DMS79 treated with DMSO at 0.1 percent for 48 hours (cell line): ENCODE data around the gene TTC39B.

Source experiments
- DNase-seq: peaks from one replicate; lab custom pipeline; 2025; lab: John Stamatoyannopoulos, UW

Gene TTC39B

GRCh38 chr9:15225564-15226126, 81.4 kb downstream of the TTC39B start:
- DNase-seq, result no peak

GRCh38 chr9:15222313-15222712, 84.7 kb downstream of the TTC39B start:
- DNase-seq, result no peak

GRCh38 chr9:15221746-15222145, 85.3 kb downstream of the TTC39B start:
- DNase-seq, result no peak

DNA sequence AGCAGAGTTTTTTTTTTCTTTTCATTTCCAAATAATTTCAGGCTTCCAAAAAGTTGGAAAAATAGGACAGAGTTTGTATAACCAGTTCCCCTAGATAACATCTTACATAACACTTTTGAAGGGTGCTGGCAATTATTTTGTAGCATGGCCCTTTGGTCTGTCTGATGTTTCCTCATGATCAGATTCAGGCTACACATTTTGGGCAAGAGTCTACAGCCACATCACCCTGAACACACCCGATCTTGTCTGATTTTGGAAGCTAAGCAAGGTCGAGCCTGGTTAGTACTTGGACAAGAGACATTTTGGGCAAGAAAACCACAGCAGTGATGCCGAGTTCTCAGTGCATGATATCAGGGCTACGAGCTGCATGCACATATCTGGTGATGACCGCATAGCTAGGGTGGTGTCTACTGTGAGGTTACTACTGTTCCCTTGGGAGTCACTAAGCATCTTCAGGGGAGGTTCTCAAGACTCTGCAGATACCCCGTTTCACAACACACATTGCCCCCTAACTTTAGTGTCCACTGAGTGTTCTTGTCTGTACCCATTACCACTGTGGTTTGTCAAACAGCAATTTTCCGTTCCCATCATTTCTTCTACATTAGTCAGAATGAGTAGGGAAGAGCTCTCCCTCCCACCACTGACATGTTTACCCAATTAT, 86.2 kb downstream of the TTC39B start:
- DNase-seq, result no peak

DNA sequence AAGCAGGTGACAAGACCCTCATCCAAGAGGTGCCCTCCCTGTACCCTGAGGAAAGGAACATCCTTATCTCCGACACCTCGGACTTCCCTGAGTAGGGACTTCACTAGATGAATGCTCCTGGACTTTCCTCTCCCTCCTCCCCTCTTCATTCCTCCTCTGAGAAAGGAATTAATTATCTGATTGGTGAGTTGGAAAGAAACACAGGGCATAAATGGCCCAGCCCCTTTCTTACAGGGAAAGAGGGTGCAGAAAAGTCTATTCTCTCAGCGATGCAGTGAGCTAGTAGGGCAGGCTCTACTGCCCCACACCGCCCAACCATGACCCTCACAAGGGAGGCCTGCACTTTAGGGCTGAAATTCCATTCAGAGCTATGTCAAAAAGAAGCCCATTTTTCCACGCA, 87.5 kb downstream of the TTC39B start:
- DNase-seq, result no peak

- no peak for DNase-seq
Measured at GRCh38 chr9:15218994-15219393, 88.0 kb downstream of the TTC39B start.

DNA sequence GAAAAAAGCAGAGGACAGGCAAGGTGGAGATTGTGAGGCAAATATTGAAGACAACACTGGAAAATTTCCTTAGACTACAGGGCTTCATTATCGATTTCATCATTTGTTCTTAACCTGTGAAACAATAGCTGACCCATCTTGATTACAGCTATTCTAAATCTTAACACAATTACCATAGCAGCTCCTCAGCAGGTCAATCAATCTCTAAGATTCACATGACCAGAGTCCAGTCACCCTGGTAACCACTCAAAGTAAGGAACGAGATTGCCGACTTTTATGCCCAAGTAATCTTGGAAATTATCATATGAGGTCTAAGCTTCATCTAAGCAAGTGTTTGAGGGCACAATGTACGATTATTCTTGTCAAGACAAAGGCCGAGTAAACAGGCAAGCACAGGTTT, 93.8 kb downstream of the TTC39B start:
- DNase-seq, result no peak

DNA sequence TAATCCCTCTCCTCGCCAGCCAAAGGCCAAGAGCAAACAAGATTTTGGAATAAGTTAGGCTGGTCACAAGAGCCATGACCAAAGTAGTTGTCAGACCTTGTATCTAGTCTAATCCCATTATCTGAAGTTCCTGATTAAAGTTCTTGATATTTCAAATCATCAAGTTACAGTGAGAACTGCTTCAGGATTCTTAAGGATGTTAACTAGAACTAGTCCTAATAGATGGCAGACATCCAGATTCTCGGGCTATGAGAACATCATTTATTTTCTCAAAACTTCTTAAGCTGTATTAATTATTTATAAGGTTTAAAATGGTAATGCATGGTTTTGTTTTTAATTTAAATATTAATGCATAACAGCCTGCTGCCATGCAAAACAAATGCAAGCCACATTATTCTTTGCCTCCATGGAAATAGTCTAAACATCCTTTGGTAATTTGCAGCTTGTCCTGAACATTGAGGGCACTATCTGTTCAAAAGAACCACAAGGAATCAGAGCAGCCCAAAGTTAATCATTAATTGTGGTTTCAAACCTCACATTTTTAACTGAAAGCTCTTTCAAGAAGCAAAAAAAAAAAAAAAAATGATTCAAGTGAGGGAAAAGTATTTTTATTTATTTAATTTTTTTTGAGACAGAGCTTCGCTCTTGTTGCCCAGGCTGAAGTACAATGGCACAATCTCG, 95.1 kb downstream of the TTC39B start:
- peak; percentile 24 for DNase-seq

- DNase-seq, result peak; percentile 98
Measured at GRCh38 chr9:15211160-15211814, 95.7 kb downstream of the TTC39B start.

GRCh38 chr9:15206903-15207696, 99.9 kb downstream of the TTC39B start:
- DNase-seq, result no peak

DNA sequence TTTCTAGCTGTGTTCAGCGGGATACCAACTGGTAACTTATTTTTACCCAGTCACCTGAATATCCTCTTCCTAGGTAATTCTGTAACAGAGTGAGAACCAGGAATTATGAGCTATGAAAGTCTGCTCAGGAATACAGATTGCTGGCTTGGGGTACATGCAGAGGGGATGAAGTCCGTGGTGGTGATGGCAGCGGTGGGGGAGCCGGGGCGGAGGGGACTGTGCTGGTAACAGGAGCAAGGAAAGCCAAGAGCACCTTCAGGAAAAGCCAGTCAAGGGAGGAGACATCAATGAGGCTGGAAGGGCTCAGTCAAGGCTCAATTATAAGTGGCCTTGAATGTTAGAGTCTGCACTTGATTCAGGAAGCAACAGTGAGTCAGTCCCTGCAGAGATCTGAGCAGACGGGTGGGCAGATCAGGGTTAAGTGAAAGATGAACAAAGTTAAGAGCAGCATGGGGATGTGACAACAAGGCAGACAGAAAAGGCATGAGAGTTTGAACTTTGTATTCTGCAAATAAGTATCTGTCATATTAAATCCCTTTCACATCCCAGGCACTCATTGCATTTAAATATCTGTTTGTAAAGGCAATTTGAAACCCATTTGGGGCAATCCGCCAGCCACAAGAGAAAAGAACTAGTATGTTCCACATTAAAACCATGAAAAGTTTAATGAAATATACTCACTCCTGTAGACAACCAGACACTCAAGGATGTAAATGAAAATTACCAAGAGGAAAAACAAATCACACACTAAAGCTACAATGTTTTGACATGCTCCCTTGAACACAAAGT, 101.2 kb downstream of the TTC39B start:
- DNase-seq, result peak; percentile 77

- no peak for DNase-seq
Measured at GRCh38 chr9:15203581-15203980, 103.4 kb downstream of the TTC39B start.

GRCh38 chr9:15200111-15200510, 106.9 kb downstream of the TTC39B start:
- no peak for DNase-seq

GRCh38 chr9:15192856-15193255, 114.2 kb downstream of the TTC39B start:
- no peak for DNase-seq

- no peak for DNase-seq
Measured at GRCh38 chr9:15191378-15191777, 115.6 kb downstream of the TTC39B start.

- no peak for DNase-seq
Measured at GRCh38 chr9:15189481-15189880, 117.5 kb downstream of the TTC39B start.

GRCh38 chr9:15187589-15187988, 119.4 kb downstream of the TTC39B start:
- peak; percentile 12 for DNase-seq

- no peak for DNase-seq
Measured at GRCh38 chr9:15182730-15183129, 124.3 kb downstream of the TTC39B start.

GRCh38 chr9:15182101-15182551, 124.9 kb downstream of the TTC39B start:
- DNase-seq, result no peak

- no peak for DNase-seq
Measured at GRCh38 chr9:15180124-15180523, 126.9 kb downstream of the TTC39B start.

GRCh38 chr9:15178631-15179030, 128.4 kb downstream of the TTC39B start:
- DNase-seq, result no peak
